Cardiac muscle cell (in vitro differentiated cells and primary cell): ENCODE data around the gene PLPPR2. TPM values are rescaled to one million over a fixed set of nuclear protein-coding genes. Genes with fewer than 3 reads are reported as not detected.

Experiments used
- DNase-seq, 2 donors: peaks; one replicate each; pipeline versions ENCODE4 v3.0.0 to v3.0.0-alpha.2; 2010 to 2017; ENCODE audit warnings: low read depth in 1 of 2, low spot score in 1 of 2
- H3K27ac ChIP-seq: fragments of 200-600 bp; sonication (generic); 2 replicates; pipeline ENCODE4 v1.5.1; 2016
- H3K27me3 ChIP-seq: fragments of 200-600 bp; sonication (generic); 2 replicates; pipeline ENCODE4 v1.6.0; 2016; ENCODE audit warnings: control low read depth
- H3K36me3 ChIP-seq: fragments of 200-600 bp; sonication (generic); 2 replicates; pipeline ENCODE4 v1.5.1; 2016; ENCODE audit warnings: control low read depth
- H3K4me1 ChIP-seq: fragments of 200-600 bp; sonication (generic); 2 replicates; pipeline ENCODE4 v1.8.1; 2017; ENCODE audit warnings: low read depth, mild to moderate bottlenecking, mixed run types
- H3K4me3 ChIP-seq: fragments of 200-600 bp; sonication (generic); 2 replicates; pipeline ENCODE4 v1.5.1; 2016; ENCODE audit warnings: mild to moderate bottlenecking
- H3K9me3 ChIP-seq: fragments of 200-600 bp; sonication (generic); 2 replicates; pipeline ENCODE4 v1.5.1; 2017; ENCODE audit warnings: low read depth, mild to moderate bottlenecking, control low read depth
- polyA plus RNA-seq: library from polyadenylated mRNA; unstranded; fragments of >200 nt; fragmentation: Nextera tagmentation; extraction: Ambion mirVana; gene quantifications from 2 replicates; pipeline ENCODE4 v1.2.1, GENCODE V29; 2016
- total RNA-seq: library from RNA; depleted of rRNA; stranded (reverse); fragments of >200 nt; gene quantifications from 2 replicates; pipeline ENCODE4 v1.2.3, GENCODE V29; 2016
- TF ChIP-seq, protein P1 (sequence below): IDR thresholded peaks from 2 replicates; pipeline ENCODE4 v1.5.1; 2012; ENCODE audit warnings: low read depth, mild to moderate bottlenecking, low read length

The PLPPR2 gene
- total and polyA plus RNA-seq, 2 experiments from 2014 or later, result 13.4 to 14.9 TPM

GRCh38 chr19:11373166-11373884 is 18.1 kb downstream of the PLPPR2 start:
- no peaks in the 10 kb centered on the region for H3K9me3 ChIP-seq
- TF ChIP-seq, protein P1, sequence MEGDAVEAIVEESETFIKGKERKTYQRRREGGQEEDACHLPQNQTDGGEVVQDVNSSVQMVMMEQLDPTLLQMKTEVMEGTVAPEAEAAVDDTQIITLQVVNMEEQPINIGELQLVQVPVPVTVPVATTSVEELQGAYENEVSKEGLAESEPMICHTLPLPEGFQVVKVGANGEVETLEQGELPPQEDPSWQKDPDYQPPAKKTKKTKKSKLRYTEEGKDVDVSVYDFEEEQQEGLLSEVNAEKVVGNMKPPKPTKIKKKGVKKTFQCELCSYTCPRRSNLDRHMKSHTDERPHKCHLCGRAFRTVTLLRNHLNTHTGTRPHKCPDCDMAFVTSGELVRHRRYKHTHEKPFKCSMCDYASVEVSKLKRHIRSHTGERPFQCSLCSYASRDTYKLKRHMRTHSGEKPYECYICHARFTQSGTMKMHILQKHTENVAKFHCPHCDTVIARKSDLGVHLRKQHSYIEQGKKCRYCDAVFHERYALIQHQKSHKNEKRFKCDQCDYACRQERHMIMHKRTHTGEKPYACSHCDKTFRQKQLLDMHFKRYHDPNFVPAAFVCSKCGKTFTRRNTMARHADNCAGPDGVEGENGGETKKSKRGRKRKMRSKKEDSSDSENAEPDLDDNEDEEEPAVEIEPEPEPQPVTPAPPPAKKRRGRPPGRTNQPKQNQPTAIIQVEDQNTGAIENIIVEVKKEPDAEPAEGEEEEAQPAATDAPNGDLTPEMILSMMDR, result no peak
- peak; percentile 53 to 89 for DNase-seq
- no peaks in the 10 kb centered on the region for H3K36me3 ChIP-seq
- H3K27me3 ChIP-seq, result no peaks in the 10 kb centered on the region
- no peak overlapping the region for H3K4me3 ChIP-seq
- peaks cover 6% of the 10 kb centered on the region for H3K4me1 ChIP-seq
- peak overlapping the region; percentile 94 for H3K27ac ChIP-seq

DNA sequence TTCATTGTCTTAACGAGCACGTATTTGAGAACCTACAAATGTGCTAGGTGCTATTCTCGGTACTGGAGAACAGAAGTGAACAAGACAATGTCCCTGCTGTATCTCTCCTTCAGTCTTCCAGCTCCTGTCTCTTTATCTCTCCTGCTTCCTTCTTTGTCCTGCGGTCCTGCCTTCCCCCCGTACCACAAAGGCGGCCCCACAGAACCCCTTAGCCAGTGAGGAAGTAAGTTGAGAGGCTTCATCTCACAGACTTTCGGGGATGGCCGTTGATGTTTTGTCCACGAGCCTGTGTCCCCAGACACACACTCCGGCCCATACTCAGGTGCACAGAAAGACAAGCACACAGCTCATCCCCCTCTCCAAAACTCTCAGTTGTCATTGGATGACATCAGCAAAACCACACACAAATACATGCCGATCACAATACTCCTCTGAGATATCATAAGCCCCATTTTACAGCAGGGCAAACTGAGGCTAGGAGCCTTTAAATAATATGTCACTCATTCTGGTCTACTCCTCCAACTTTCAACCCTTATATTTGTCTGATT is 18.7 kb downstream of the PLPPR2 start:
- Histone ChIP-seq H3K9me3 (no peaks in the 10 kb centered on the region), H3K27me3 (no peaks in the 10 kb centered on the region), H3K4me3 (peak overlapping the region; percentile 53), H3K4me1 (peaks cover 6% of the 10 kb centered on the region), H3K36me3 (no peaks in the 10 kb centered on the region), H3K27ac (peak overlapping the region; percentile 94)
- TF ChIP-seq, protein P1, result no peak
- DNase-seq, result no peak

DNA sequence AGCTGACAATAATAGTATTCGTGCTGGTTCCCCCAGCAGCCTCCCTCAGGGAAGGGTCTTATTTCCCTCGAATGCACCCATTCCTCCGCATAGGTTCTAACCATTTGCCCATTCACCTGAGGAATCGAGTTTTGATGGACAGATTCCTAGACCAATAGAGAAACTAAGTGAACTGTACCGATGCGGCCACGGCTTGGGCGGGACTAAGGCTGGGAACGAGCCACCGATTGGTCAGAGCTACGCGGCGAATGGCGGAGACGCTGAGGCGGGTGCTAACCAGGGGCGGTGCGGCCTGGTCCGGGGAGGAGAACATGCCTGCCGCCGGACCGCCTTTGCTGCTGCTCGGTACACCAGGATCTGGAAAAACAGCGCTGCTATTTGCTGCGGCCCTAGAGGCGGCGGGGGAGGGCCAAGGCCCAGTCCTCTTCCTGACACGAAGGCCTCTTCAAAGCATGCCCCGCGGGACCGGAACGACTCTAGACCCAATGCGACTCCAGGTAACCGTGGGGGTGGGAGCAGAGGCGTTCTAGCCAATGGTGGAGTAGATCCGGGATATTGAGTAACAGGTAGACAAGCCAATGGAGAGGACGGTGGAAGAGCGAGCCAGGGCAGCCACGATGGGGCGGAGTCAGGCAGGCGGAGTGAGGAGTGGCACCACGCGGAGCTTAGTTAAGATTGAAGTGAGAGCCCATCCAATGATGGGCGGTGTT is 19.4 kb downstream of the PLPPR2 start, which contains the start of gene SWSAP1:
SWSAP1 (plus strand) TSS at position 234 of the 710 bp plus-strand sequence; CDS start at position 249, 15 bp downstream.
- H3K4me1 ChIP-seq, result peaks cover 6% of the 10 kb centered on the region
- no peaks in the 10 kb centered on the region for H3K36me3 ChIP-seq
- H3K9me3 ChIP-seq, result no peaks in the 10 kb centered on the region
- TF ChIP-seq, protein P1, result no peak
- peak within 1 kb of the TSS; percentile 94 for H3K27ac ChIP-seq
- no peaks in the 10 kb centered on the region for H3K27me3 ChIP-seq
- H3K4me3 ChIP-seq, result peak within 1 kb of the TSS; percentile 53
- DNase-seq, result peak; percentile 99 to 100

GRCh38 chr19:11375143-11375948 is 20.1 kb downstream of the PLPPR2 start:
- H3K4me3 ChIP-seq, result peak overlapping the region; percentile 19
- TF ChIP-seq, protein P1, result no peak
- no peaks in the 10 kb centered on the region for H3K27me3 ChIP-seq
- peak in 1 of 2 donors; percentile 53 for DNase-seq
- no peaks in the 10 kb centered on the region for H3K9me3 ChIP-seq
- no peaks in the 10 kb centered on the region for H3K36me3 ChIP-seq
- H3K4me1 ChIP-seq, result peaks cover 6% of the 10 kb centered on the region
- H3K27ac ChIP-seq, result peak overlapping the region; percentile 69

DNA sequence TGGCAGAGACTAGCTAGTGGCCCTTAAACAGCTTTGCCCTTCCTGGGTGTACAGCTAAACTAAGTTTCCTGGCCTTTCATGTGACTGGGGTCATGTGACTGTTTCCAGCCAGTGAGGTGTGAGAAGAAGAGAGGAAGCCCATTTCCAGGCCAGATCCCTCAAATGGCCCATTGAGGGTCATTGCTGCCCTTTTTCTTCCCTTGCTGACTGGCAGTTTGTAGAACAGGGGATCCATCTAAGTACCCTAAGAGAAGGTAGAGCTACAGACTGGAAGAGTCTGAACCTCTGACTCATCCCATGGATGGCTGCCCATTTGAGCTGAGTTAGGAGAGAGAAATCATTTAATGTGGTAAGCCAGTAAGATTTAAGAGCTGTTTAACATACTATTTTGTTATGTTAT is 22.0 kb downstream of the PLPPR2 start:
- TF ChIP-seq, protein P1, result no peak
- Histone ChIP-seq H3K4me1 (peaks cover 6% of the 10 kb centered on the region), H3K27ac (no peak overlapping the region), H3K27me3 (no peaks in the 10 kb centered on the region), H3K36me3 (no peaks in the 10 kb centered on the region), H3K4me3 (no peak overlapping the region), H3K9me3 (no peaks in the 10 kb centered on the region)
- peak in 1 of 2 donors; percentile 85 for DNase-seq
